GM18519 (cell line): Measurements from ENCODE around the gene TSBP1.
"Not testable (repeated sequence)": the region's sequence is repeated elsewhere in the genome, so short reads cannot be mapped to it uniquely, and the experiment has no call there.

Experiments
- ATAC-seq: cut with Tn5 transposase; IDR thresholded peaks from one replicate; pipeline ENCODE4 v1.9.1; 2021; ENCODE audit warnings: mild to moderate bottlenecking, moderate library complexity; ENCODE audit not compliant: unreplicated experiment, low FRiP score

The TSBP1 gene

DNA sequence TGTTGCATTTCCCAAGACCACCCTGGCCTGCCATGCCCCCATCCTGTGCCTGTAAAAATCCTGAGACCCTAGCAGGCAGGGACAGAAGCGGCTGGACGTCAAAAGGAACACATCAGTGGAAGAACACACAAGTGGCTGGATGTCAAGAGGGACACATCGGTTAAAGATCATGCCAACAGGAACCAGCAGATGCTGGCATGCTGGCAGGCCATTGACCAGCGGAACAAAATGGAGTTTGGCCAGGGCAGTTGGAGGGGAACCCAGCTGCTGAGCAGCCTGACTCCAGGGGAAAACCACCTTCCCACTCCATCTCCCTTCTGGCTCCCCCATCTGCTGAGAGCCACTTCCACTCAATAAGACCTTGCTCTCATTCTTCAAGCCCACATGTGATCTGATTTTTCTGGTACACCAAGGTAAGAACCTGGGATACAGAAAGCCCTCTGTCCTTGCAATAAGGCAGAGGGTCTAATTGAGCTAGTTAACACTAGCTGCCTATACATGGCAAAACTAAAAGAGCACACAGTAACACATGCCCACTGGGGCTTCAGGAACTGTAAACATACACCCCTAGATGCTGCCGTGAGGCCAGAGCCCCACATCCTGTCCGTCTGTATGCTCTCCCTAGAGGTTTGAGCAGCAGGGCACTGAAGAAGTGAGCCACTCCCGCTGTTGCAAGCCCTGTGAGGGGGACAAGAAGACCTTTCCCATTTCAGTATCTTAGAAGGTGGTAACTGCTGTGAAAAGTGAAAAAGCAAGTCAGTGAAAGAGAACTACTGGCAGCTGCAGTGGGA lies 4.2 kb upstream of the TSBP1 start:
- ATAC-seq: no peak

DNA sequence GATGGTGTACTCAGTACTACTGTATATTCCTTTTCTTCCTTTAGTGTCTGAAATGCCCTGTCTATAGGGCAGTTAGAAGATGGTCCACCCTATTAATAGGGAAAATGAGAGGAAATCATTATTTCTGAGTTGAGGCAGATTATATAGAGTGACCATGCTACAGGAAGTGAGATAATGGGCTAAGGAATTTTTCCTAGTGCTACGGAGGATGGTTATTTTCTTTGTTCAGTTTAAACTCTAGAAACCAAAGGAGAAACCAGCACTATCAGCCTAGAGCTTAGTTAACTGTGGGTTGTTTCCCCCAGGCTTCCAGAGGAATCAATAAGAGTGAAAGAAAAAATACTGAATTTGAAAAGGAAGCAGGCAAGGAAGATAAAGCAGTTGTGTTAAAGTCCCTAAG lies 474 bp downstream of the TSBP1 start:
- ATAC-seq: no peak

DNA sequence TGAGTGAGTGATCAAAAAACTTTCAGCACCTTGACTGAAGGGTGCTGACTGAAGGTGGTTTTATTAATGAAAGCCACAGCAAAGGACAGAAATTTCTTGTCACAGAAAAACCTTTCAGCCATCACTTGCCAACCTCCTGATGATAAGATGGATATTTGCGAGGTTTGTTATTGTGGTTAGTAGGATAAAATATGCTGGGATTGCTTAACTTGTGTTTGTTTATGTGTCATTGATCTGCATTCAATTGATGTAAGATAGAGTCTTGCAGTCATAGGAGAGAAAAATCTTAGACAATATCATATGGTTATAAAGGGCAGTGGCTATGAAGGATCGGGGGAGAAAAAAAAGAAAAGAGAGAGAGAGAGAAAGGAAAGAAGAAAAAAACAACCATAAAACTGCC lies 1.2 kb downstream of the TSBP1 start:
- no peak for ATAC-seq

DNA sequence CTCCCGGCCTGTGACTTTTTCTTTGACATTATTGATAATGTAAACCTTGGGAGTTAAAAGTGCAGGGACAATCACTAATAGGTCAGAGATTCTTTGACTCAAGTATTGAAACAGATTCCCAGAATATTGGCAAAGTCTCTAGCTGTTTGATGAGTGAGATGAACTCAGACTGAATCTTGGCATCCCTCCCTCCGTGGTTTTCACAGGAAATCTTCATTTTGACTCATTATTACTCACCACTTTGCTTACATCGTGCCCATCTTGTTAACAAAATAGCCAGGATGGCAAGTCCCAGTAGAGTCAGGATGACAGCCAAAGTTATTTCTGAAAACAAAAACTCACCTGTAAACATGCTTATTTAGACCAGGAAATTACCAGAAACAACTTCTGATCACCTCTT lies 2.0 kb downstream of the TSBP1 start:
- ATAC-seq: no peak

DNA sequence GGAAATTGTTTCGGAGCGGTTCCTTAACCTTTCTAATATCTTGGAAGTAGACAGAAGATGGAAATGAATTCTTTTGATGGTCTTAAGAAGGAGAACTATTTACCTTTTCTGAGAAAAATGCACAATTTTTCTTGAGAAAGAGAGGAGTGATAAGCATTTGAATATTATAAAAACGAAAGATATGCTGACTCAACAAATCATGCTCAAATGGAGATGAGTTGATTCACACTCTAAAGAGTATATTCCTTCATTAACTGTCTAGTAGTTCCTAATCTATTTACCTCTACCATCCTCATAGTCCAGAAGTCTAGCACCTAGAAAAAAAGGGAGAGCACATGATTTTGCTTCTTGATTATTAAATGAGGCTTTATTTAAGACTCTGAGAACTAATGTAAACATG lies 4.1 kb downstream of the TSBP1 start:
- ATAC-seq: no peak

DNA sequence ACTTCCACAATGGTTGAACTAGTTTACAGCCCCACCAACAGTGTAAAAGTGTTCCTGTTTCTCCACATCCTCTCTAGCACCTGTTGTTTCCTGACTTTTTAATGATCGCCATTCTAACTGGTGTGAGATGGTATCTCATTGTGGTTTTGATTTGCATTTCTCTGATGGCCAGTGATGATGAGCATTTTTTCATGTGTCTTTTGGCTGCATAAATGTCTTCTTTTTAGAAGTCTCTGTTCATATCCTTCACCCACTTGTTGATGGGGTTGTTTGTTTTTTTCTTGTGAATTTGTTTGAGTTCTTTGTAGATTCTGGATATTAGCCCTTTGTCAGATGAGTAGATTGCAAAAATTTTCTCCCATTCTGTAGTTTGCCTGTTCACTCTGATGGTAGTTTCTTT lies 12.5 kb downstream of the TSBP1 start:
- ATAC-seq: not testable (repeated sequence)

DNA sequence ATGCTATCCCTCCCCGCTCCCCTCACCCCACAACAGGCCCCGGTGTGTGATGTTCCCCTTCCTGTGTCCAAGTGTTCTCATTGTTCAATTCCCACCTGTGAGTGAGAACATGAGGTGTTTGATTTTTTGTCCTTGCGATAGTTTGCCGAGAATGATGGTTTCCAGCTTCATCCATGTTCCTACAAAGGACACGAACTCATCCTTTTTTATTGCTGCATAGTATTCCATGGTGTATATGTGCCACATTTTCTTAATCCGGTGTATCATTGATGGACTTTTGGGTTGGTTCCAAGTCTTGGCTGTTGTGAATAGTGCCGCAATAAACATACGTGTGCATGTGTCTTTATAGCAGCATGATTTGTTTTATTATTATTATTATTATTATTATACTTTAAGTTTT lies 13.2 kb downstream of the TSBP1 start:
- not testable (repeated sequence) for ATAC-seq

DNA sequence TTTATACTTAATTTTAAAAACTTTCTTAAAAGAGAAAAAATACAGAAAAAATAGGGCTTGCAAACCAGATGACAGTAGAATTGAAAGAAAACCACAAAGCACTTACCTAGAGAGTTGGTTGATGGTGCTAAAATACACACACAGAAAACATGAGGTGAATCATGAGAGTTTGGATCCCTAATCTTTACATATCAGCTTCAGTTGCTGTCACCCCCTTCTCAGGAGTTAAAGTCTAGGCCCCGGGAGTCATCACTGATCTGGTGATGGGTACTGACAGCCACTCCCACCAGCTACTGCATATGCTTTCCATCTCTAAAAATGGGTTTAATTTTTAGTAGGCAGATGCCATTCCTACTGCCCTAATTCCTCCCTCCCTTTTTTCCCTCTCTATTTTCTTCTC lies 16.7 kb downstream of the TSBP1 start:
- no peak for ATAC-seq

DNA sequence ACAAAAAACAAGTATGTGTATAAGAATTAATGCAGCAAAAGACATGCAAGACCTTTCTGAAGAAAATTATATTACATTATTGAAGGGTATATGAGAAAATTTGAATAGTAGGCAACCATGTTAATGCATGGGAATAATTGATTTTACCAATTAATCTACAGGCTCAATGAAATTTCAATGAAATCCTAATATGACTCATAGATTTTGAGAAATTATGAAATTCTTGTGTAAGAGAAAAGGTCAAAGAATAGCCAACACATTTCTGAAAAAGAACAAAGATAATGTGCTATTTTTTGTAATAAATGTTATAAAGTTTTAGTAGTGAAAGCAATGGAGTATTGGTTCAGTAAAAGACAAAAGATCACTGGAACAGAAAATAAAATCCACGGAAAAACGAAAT lies 18.4 kb downstream of the TSBP1 start:
- no peak for ATAC-seq

DNA sequence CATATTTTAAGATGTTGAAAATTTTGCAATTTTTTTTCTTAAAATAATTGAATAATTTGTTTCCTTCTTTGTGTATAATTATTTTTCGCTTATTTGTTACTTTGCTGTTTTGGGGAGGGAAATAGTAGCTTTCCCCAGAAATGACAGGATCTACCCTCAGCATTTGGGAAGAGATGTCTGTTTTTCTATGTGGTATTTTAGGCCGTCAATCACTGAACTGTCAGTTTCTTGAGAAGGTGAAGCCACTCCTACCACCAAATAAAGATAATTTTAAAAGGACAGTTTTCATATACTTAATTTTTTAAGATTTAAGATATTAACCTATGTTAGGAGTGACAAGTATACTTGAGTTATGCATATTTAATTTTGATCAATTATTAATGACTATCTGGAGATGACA lies 31.5 kb downstream of the TSBP1 start:
- ATAC-seq: no peak

DNA sequence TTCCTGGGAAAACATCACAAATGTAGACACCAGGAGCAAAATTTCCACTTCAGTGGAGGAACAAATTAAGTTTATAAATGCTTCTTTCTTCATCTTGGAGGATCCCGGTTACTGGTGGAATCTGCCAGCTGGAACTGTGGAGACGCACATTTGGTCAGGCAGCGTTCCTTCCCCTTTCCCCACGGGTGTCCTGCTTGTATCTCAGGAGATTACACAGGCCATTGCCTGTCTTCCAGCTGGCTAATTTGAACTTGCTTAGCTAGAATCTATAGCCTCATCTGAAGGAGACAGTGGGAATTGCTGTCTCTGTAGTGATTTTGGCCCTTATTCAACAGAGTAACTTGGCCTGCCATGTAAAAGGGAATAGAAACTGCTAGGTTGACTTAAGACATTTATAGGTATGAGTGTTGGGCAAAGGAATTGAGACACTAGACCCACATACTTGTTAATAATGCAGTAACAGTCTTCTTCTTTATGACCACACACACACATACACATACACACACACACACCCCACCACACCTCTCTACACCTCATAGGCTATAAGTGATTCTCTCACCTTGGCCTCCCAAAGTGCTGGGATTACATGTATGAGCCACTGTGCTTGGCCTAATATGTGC lies 34.4 kb downstream of the TSBP1 start:
- no peak for ATAC-seq

DNA sequence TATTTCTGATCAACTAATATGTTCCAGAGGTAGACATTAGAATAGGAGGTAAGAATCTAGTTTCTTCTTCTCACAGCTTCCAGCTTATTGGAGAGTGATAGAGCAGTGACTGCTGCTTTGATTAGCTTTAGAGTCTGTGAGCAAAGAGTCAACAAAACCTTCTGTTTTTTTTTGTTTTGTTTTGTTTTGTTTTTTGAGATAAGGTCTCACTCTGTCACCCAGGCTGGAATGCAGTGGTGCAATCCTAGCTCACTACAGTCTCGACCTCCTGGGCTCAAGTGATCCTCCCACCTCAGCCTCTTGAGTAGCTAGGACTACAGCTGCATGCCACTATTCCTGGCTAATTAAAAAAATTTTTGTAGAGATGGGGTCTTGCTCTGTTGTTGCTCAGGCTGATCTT lies 39.3 kb downstream of the TSBP1 start:
- ATAC-seq: no peak

DNA sequence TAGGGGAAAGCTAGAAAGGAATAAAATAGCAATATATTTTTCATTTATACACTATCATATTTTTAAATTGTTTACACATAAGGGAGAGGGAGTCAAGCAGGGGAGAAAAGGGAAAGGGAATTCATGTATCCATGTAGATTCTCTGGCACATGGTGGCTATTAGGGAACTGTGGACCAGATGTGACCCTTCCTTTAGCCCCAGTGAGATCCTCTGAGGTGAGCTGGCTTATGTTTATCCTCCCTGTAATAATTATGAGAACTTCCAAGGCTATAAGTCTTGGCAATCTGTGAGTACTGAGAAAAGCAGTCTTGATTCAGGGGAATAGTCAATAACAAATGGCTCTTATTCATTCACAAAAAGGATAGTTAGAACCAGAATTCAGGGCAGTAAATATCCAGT lies 42.6 kb downstream of the TSBP1 start:
- ATAC-seq: no peak

DNA sequence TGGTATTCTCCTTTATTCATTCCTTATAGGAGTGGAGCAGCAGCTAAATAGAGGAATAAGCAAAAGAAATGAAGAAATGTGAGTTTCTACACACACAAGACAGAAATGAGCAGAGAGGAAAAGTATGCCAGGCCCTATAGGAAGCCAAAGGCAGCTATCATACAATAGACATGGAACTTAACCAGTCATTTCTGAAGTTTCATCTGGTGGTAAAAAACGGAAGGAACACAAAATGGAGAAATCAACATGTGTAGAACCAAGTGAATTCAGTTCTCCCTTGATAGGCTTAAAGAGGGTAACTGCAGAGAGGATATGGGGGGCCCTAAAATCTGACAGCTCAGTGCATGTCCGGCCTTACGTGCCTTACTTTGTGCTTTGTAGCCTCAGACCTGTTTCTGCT lies 44.6 kb downstream of the TSBP1 start:
- no peak for ATAC-seq

DNA sequence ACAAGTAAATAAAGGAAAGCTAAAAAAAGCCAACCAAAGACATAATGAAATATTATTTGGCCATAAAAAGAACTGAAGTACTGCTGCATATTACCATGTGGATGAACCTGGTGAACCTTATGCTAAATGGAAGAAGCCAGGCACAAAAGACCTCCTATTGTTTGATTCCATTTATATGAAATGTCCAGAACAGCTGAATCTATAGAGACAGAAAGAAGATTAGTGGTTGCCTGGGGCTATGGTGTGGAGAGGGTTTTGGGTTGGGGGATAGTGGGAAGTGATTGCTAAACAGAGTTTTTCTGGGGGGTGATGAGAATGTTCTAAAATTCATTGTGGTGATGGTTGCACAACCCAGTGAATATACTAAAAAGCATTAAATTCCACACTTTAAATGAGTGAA lies 53.2 kb downstream of the TSBP1 start:
- ATAC-seq: no peak

DNA sequence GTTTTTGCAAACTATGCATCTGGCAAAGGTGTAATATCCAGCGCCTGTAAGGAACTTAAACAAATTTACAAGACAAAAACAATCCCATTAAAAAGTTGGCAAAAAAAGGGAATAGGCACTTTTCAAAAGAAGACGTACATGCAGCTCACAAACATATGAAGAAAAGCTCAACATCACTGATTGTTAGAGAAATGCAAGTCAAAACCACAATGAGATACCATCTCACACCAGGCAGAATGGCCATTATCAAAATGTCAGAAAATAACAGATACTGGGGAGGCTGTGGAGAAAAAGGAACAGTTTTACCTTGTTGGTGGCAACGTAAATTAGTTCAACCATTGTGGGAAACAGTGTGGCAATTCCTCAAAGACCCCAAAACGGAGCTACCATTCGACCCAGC lies 54.2 kb downstream of the TSBP1 start:
- ATAC-seq: no peak

DNA sequence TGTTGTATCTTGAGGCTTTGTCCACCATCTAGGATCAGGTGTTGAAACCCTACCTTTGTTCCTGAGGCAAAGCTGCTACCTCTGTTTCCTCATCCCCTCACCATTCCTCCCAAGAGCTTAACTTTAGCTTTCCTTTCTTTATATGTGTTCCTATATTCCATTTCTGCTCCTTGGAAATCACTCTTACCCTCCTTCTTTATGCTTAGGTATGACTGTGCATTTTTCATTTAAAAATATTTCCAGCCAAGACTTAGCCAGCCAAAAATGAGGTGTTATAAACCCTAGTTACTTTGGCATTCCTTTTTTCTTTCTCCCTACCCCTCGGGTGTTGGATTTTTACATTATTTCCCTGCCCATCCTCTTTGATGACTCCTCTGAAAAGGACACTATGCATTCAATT lies 57.7 kb downstream of the TSBP1 start:
- no peak for ATAC-seq

DNA sequence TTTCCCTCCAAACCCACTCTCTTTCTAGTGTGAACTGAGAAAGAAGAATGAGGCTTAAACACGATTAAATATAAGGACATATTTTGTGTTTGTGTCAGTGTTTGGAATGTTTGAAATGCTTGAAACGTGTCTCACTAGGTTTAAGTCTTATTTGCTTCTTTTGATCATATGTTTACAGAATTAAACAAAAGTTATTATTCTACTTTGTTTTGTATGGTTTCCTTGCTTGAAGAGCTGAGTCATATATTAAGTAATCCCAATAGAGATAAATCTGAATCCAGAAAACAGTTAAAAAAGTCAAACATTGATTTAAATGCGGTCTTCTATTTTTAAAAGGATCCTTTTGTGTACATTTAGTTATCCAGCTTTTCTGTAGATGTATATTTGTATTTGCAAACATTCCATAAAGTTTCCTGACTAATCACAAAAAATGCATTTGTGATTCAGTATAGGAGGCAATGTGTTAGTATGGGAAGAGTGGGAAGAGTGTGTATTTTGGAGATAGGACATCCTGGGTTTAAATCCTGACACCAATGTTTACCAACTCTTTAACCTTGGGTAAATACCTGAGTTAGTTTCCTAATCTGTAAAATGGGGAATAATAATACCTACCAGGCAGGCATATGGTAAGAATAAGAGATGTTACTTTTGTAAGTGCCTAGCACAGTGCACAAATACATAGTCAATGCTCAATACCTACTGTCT lies 72.9 kb downstream of the TSBP1 start:
- no peak for ATAC-seq

DNA sequence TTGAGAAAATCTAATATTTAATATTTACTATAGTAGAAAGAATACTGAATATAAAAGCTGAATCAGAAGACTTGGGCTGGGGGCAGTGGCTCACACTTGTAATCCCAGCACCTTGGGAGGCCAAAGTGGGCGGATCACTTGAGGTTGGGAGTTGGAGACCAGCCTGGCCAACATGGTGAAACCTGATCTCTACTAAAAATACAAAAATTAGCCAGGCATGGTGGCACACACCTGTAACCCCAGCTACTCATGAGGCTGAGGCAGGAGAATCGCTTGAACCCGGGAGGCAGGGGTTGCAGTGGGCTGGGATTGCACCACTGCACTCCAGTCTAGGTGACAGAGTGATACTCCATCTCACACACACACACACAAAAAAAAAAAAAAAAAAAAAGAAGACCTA lies 76.7 kb downstream of the TSBP1 start:
- not testable (repeated sequence) for ATAC-seq

DNA sequence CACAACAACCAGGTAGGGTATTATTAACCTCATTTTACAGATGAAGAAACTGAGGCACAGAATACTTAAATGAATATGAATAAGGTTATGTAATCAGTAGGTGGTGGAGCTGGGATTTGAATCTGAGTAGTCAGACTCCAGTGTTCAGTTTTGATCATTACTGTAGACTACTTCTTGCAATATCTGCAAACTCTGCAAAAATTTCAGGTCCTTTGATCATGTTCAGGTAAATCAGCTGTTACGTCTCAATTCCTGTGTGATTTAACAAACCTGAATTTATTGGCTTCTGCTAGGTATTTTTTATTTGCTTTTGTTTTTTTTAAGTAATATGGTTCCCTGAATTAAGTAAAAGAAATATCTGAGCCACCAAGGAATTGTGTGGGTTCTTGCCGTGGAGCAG lies 77.1 kb downstream of the TSBP1 start:
- no peak for ATAC-seq

DNA sequence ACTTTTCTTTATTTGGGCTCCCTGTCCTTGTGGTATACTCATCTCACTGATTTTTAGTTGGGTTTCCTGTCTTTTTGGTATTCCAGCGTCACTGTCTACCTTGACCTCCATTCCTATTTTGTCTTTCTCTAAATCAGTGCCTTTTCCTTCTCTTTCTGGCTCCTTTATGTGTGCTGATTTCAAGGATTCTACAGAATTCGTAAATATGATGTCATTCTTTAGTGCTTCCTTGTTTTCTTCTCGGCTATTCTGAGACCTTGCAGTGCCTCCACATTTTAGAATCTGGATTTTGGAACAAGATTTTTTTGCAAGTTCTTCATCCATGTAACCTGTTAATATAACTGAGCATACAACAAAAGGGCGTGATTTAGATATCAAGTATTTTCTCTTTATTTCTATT lies 78.0 kb downstream of the TSBP1 start:
- no peak for ATAC-seq

DNA sequence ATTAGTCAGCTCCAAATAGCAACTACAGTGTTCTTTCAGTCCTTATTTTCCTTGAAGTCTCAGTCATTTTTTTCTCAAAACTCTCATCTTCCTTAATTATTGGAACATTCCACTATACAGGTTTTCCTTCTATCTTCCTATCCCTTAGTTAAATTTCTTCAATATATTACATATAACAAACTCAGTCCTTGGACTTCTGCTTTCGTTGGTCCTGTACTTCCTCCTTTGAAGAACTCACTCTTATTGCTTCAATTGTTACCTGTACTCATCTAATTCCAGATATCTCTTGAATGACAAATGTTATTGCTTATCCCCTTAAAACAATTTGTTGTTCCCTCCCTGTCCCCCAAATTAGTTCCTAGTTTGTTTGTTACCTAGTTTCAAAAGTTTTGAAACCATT lies 80.2 kb downstream of the TSBP1 start:
- ATAC-seq: no peak
